Measurements from ENCODE around the gene ACTR1B. TPM values are rescaled to one million over a fixed set of nuclear protein-coding genes. Genes with fewer than 3 reads are reported as not detected.

The ACTR1B gene
- total and polyA plus RNA-seq, 9 donors: 23.0 to 85.2 (median 67.4) TPM

GRCh38 chr2:97660044-97660774, 3.6 kb downstream of the ACTR1B start:
- DNase-seq: no peak
- Histone ChIP-seq H3K27ac (no peak overlapping the region), H3K9me3 (no peaks in the 10 kb centered on the region), H3K27me3 (no peaks in the 10 kb centered on the region), H3K4me1 (ENCODE audit: insufficient read depth) (peaks cover 12% of the 10 kb centered on the region), H3K4me3 (no peak overlapping the region), H3K36me3 (no peaks in the 10 kb centered on the region)
- intact Hi-C loops (cut with DNase I): no loop called here
- 84 to 86% (median 84%) methylated on average over 20 of the region's 20 CpGs for WGBS, 3 donors
- TF ChIP-seq EP300 (IDR thresholded peaks at IDR 0.05) (no peak), CTCF (IDR thresholded peaks at IDR 0.05) (no peak), POLR2A (IDR thresholded peaks at IDR 0.05) (no peak)

DNA sequence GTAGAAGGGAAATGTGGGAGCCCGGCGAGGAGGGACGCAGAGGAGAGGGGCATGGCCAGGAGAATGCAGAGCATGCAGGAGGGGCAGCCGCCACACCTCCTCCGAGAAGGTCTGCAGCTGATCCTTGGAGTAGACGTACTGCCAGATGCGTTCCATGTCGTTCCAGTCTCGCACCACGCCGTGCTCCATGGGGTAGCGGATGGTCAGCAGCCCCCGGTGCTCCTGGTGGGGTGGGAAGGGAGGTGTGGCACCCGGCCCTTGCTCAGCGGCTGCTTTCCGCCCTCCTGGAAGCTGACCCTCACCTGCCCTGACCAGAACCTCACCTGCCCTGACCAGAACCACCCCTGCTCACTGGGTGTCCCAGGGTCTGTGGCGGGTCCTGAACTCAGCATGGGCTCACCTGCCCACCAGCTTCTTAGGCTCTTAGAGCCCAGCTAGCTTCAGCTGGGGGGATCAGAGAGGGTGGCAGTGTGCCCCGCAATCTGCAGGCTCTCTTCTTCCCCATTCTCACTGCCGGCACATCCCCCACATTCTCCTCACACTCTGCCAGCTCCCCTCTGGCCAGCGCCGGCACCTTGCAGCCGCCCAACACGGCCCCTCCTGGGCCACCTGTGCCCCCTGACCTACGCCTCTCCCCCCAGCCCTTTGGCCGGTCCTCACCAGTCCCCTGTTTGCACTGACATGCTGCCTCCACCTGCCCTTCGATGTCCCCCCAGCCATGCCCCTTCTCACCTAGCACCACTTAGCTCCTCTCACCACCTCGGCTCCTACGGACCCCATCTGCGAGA, 4.4 kb downstream of the ACTR1B start:
- H3K36me3 ChIP-seq: no peaks in the 10 kb centered on the region
- H3K4me3 ChIP-seq: no peak overlapping the region
- no peaks in the 10 kb centered on the region for H3K27me3 ChIP-seq
- H3K27ac ChIP-seq: no peak overlapping the region
- no peaks in the 10 kb centered on the region for H3K9me3 ChIP-seq
- DNase-seq: no peak
- TF ChIP-seq EP300 (IDR thresholded peaks at IDR 0.05) (no peak), CTCF (IDR thresholded peaks at IDR 0.05) (no peak), POLR2A (IDR thresholded peaks at IDR 0.05) (no peak)
- peaks cover 12% of the 10 kb centered on the region for H3K4me1 ChIP-seq (ENCODE audit: insufficient read depth)
- intact Hi-C loops (cut with DNase I): no loop called here
- 80 to 86% (median 82%) methylated on average over 29 of the region's 29 CpGs for WGBS, 3 donors

- Histone ChIP-seq H3K36me3 (no peaks in the 10 kb centered on the region), H3K9me3 (no peaks in the 10 kb centered on the region), H3K4me3 (no peak overlapping the region), H3K4me1 (ENCODE audit: insufficient read depth) (peaks cover 12% of the 10 kb centered on the region), H3K27me3 (no peaks in the 10 kb centered on the region), H3K27ac (no peak overlapping the region)
- WGBS, 3 donors: 83 to 88% (median 84%) methylated on average over 13 of the region's 13 CpGs
- intact Hi-C loops (cut with DNase I): no loop called here
- no peak for TF ChIP-seq CTCF (IDR thresholded peaks at IDR 0.05)
- no peak for TF ChIP-seq POLR2A (IDR thresholded peaks at IDR 0.05)
- no peak for TF ChIP-seq EP300 (IDR thresholded peaks at IDR 0.05)
- DNase-seq: no peak
Observed at GRCh38 chr2:97658691-97659157, 5.1 kb downstream of the ACTR1B start.

DNA sequence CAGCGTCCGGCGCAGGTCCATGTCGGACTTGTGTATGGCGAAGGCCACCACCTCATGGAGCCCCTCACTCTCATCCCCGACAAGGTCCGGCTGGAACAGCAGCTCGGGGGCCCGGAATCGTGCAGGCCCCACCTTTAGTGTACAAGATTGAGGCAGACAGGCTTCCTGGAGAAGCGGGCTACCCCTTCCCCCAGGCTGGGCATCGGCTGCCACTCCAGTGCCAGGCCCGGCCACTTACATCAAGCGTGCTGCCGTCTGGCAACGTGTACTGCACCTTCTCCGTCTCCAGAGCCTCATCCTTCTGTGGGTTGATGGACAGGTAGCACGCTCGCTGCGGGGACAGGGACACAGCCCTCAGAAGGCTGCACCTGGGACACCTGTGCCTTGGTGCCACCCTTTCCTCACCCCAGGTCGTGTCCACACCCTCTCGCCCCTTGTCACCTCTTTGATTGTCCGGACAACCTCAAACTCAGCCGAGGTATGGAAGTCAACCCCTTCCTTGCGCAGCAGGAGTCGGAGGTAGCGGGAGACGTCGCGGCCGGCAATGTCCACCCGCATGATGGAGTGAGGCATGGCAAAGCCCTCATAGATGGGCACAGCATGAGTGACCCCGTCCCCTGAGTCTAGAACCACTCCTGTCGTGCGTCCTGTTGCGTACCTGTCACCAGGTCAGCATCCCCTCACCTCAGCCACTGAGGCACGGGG, 5.7 kb downstream of the ACTR1B start:
- H3K27ac ChIP-seq: no peak overlapping the region
- intact Hi-C loops (cut with DNase I): no loop called here
- H3K36me3 ChIP-seq: no peaks in the 10 kb centered on the region
- peaks cover 12% of the 10 kb centered on the region for H3K4me1 ChIP-seq (ENCODE audit: insufficient read depth)
- H3K9me3 ChIP-seq: no peaks in the 10 kb centered on the region
- 92 to 95% (median 93%) methylated on average over 37 of the region's 37 CpGs for WGBS, 3 donors
- H3K27me3 ChIP-seq: no peaks in the 10 kb centered on the region
- no peak for TF ChIP-seq CTCF (IDR thresholded peaks at IDR 0.05)
- TF ChIP-seq EP300 (IDR thresholded peaks at IDR 0.05): no peak
- TF ChIP-seq POLR2A (IDR thresholded peaks at IDR 0.05): no peak
- no peak overlapping the region for H3K4me3 ChIP-seq
- no peak for DNase-seq
